IPS-20b (cell line): ENCODE results near the gene BRD8.

Source experiments
- H3K27ac ChIP-seq: one replicate; pipeline ENCODE4 v1.5.1; 2013; ENCODE audit warnings: low read length
- H3K27me3 ChIP-seq: 2 replicates; pipeline ENCODE4 v1.6.1; 2013; ENCODE audit warnings: mild to moderate bottlenecking, low read length, inconsistent platforms; ENCODE audit not compliant: insufficient read depth
- H3K36me3 ChIP-seq: 2 replicates; pipeline ENCODE4 v1.6.1; 2013; ENCODE audit warnings: low read depth, mild to moderate bottlenecking, inconsistent platforms, low read length, moderate library complexity; ENCODE audit not compliant: insufficient read depth
- H3K4me1 ChIP-seq: 2 replicates; pipeline ENCODE4 v1.6.1; 2013; ENCODE audit warnings: mild to moderate bottlenecking, control low read depth, inconsistent platforms, low read length, moderate library complexity; ENCODE audit not compliant: insufficient read depth
- H3K4me3 ChIP-seq: 2 replicates; pipeline ENCODE4 v1.5.1; 2013; ENCODE audit warnings: mild to moderate bottlenecking, low read length, inconsistent platforms
- H3K9ac ChIP-seq: 2 replicates; pipeline ENCODE4 v1.6.1; 2013; ENCODE audit warnings: low read depth, mild to moderate bottlenecking, inconsistent platforms, low read length, moderate library complexity
- H3K9me3 ChIP-seq: 2 replicates; pipeline ENCODE4 v1.6.1; 2013; ENCODE audit warnings: mild to moderate bottlenecking, low read depth, low read length, inconsistent platforms; ENCODE audit not compliant: insufficient read depth

BRD8 gene

DNA sequence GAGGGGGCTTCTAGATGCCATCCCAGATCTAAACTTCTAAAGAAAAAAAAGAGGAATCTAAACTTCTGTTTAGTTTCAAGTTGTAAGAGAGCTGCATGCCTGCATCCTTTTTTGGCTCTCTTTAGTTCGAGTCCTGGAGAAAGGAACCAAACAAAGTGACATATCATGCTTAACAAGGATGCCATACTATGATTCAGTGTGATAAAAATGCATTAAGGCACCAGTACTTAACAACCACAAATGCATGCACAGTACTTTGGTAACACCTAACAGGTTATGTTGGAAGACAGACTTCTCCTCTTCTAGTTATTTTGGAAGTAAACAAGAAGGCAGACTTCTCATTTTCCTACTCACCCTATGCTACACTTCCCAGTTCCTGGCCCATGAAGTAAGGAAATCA, 66.5 kb downstream of the BRD8 start:
- Histone ChIP-seq H3K4me3 (no peak overlapping the region), H3K27ac (no peak overlapping the region), H3K4me1 (peaks cover 10% of the 10 kb centered on the region; the same call in 1 of the 2 replicates), H3K36me3 (no peaks in the 10 kb centered on the region), H3K27me3 (no peaks in the 10 kb centered on the region), H3K9me3 (no peaks in the 10 kb centered on the region), H3K9ac (no peak overlapping the region)

DNA sequence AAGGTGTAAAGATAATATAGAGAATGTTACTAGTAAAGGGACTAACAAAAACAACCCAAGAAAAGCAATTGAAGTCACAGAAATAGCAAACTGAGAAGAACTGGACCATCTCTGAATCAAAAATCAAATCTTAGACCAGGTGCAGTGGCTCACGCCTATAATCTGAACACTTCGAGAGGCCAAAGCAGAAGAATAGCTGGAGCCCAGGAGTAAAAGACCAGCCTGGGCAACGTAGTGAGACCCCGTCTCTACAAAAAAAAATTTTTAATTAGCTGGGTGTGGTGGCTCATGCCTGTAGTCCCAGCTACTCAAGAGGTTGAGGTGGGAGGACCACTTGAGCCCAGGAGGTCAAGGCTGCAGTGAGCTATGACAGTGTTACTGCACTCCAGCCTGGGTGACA, 67.2 kb downstream of the BRD8 start:
- H3K4me1 ChIP-seq: peaks cover 10% of the 10 kb centered on the region; the same call in 1 of the 2 replicates
- H3K27ac ChIP-seq: no peak overlapping the region
- H3K4me3 ChIP-seq: no peak overlapping the region
- H3K27me3 ChIP-seq: no peaks in the 10 kb centered on the region
- H3K9ac ChIP-seq: no peak overlapping the region
- H3K9me3 ChIP-seq: no peaks in the 10 kb centered on the region
- H3K36me3 ChIP-seq: no peaks in the 10 kb centered on the region

DNA sequence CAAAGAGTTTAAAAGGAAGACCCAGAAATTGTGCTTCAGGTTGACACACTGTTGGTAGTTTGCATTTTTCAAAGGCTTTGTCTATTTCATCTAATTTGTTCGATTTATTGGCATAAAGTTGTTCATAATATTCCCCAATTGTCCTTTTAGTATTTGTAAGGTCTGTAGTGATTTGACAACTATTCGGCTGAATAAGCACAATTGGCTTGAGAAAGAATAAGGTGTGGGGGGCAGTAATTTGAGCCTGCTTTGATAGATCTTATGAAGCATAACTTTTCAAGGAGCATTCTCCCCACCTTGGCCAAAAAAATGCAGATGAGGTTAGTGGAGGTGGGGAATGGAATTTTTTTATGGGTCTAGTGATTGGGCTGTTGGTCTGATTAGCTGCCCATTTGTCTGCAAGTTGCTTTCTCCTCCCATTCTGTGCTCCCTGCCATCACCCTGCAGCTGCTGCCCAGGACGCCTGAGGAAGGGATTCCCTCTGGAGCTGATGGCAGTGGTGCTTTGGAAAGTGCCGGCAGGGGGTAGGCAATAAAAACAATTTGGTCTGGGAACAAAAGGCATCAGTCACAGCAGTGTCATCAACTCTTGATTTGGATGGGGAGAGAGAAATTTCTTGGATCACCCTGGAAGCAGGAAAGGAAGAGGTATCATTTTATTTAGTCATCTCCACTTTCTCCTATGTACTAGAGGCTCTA, 68.0 kb downstream of the BRD8 start:
- no peaks in the 10 kb centered on the region for H3K36me3 ChIP-seq
- H3K4me3 ChIP-seq: no peak overlapping the region
- peaks cover 10% of the 10 kb centered on the region; the same call in 1 of the 2 replicates for H3K4me1 ChIP-seq
- no peaks in the 10 kb centered on the region for H3K27me3 ChIP-seq
- H3K27ac ChIP-seq: no peak overlapping the region
- no peaks in the 10 kb centered on the region for H3K9me3 ChIP-seq
- no peak overlapping the region for H3K9ac ChIP-seq

DNA sequence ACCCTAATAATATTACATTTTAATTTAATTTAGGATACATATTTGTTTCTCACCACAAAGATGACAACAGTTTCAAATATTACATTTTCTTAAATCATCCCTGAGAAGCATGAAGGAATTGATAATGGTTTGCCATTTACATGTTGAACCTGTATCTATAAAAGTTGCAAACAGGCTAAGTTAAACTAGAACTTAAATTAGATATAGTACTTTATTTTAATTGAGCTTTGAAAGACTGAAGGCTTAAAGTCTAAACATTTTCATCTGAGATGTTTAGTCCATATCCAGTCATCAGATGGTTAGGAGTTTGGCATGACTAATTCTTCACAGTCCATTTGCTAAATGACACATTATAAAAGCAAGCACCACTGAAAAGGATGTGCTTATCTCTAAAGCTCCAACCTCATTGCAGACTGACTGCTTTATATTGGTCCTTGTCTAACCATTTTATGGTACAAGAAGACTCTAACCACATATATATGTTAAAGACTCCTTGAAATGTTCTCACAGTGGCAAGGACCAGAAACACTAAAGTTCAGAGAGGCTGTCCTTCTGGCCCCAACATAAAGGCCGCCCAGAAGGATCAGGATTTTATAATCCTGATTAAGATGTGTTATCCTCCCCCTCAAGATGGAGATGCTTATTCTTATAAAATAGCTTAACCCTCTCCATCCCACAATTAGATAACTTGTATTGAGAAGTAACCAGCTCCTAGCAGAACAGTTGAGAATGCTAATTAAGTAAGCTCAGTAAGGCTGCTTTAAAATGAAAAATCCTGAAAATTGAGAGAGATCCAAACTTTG, 68.8 kb downstream of the BRD8 start:
- H3K9ac ChIP-seq: no peak overlapping the region
- no peaks in the 10 kb centered on the region for H3K9me3 ChIP-seq

DNA sequence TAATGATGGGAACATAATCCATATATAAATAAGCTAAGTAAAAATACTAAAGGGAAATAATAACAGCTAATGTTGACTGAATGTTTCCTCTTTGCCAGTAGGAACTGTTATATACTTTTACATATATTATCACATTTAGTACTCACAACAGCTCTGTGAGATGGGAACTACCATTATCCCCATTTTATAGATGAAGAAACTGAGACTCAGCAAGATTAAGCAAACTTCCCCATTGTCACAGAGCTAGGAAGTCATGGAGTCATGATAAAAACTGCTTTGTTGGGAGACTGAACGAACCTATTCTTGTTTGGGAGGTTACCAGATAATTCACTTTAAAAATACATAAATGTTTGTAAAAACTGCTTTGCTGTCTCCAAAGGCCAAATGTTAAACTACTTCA, 71.2 kb downstream of the BRD8 start:
- Histone ChIP-seq H3K4me1 (peaks cover 27% of the 10 kb centered on the region), H3K9ac (no peak overlapping the region), H3K27me3 (no peaks in the 10 kb centered on the region), H3K4me3 (no peak overlapping the region), H3K27ac (no peak overlapping the region), H3K36me3 (no peaks in the 10 kb centered on the region), H3K9me3 (no peaks in the 10 kb centered on the region)

More for the DNA sequence above, 68.8 kb downstream of the BRD8 start:
- no peaks in the 10 kb centered on the region for H3K36me3 ChIP-seq
- no peak overlapping the region for H3K4me3 ChIP-seq
- H3K27me3 ChIP-seq: no peaks in the 10 kb centered on the region
- peaks cover 10% of the 10 kb centered on the region; the same call in 1 of the 2 replicates for H3K4me1 ChIP-seq
- no peak overlapping the region for H3K27ac ChIP-seq

DNA sequence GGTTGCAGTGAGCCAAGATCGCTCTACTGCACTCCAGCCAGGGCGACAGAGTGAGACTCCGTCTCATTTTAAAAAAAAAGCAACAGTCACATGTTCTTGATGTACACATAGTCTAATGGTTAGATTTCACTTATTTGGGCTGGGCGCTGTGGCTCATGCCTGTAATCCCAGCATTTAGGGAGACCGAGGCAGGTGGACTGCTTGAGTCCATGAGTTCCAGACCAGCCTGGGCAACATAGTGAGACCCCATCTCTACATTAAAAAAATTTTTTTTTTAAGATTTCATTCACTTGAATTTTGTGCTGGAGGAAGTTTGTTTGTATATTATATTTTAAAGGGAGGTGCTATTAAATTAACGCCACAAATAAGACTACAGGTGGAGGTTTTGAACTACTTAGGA, 72.7 kb downstream of the BRD8 start:
- Histone ChIP-seq H3K9me3 (no peaks in the 10 kb centered on the region), H3K27ac (no peak overlapping the region), H3K27me3 (0 out of 2 replicates have a peak, but pooled peaks cover 7% of the 10 kb centered on the region), H3K4me3 (no peak overlapping the region), H3K36me3 (no peaks in the 10 kb centered on the region), H3K4me1 (peaks cover 26% of the 10 kb centered on the region), H3K9ac (no peak overlapping the region)

DNA sequence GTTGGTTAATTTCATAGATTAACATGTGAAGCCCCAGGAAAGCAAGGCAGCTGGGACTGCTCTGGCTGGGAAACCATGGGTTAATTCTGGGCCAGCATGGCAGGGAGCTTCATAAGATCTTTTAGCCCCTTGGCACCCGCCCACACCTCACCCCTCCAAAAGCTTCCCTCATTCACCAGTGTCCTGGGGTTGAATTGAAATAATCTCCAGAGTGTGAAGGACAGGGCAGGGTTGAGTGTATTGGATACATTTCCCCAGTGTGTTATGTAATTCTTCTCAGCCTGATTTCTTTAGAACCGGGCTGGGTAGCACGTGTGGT, 75.2 kb downstream of the BRD8 start:
- Histone ChIP-seq H3K27me3 (peaks cover 23% of the 10 kb centered on the region), H3K4me1 (peaks cover 16% of the 10 kb centered on the region), H3K4me3 (peak overlapping the region; percentile 40; the same call in 1 of the 2 replicates), H3K27ac (no peak overlapping the region), H3K9ac (no peak overlapping the region), H3K36me3 (no peaks in the 10 kb centered on the region), H3K9me3 (no peaks in the 10 kb centered on the region)

DNA sequence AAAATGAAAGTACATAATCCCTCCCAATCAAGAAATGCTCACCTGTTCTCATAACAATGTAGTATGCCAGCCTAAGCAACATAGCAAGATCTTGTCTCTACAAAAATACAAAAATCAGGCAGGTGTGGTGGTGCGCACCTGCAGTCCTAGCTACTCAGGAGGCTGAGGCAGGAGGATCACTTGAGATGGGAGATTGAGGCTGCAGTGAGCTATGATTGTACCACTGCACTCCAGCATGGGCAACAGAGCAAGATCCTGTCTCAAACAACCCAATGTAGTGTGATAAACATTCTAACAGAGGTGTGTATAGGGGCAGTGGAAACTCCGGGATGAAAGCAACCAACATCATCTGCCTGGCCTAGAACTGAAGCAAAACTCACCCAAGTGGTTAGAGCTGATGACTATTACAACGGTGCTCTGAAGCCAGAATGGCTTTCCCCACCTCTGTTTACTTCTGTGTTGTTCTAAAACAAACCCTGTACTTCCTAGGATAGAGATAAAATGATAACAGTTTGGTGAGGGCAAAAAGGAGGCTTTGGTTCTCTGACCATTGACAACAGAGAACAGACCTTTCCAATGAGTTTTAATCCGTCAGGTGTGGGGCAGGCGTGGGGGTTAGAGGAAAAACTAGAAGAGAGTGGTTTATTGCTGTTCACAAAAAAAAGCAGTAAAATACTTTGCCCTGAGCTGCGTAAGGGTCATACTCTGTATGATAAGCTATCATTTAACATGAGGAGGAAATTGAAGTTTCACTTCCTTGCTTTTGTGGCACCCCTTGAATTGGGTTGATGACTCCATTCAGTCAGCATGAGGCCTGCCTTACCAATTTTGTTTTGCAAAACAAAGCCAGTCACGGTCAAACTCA, 75.7 kb downstream of the BRD8 start:
- Histone ChIP-seq H3K4me1 (peaks cover 16% of the 10 kb centered on the region), H3K4me3 (peak overlapping the region; percentile 40; the same call in 1 of the 2 replicates), H3K27ac (no peak overlapping the region), H3K9me3 (no peaks in the 10 kb centered on the region), H3K36me3 (no peaks in the 10 kb centered on the region), H3K9ac (no peak overlapping the region), H3K27me3 (peaks cover 29% of the 10 kb centered on the region)

DNA sequence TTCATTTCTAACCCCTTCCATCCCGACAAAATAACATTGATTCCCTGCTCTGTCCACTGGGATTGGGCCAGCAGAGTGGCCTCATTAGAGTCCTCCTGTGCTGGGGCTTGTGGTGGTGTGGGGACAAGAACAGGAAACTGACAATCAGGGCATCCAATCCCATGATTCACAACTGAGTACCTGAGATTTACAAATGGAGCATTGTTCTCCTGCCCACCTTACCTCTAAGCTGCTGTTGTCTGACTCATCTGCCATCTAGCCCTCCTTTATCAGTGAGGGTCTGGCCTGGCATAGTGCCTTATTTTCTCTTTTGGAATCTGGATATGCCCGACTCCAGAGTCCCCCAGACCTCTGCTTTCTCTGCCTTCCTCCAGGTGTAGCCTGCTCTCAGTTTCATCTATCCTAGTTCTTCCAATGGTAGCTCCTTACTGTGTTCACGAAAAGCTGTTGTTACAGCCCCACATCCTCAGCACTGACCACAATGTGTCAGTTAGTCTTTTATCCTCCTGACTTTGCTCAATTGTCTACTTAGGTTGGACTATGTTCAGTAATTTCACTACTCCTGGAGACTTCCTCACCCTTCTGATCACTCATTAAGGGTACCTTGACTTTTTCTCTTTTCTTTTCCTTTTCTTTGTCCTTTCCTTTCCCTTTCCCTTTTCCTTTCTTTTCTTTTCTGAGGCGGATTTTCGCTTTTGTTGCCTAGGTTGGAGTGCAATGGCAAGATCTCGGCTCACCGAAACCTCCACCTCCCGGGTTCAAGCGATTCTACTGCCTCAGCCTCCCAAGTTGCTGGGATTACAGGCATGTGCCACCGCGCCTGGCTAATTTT, 81.2 kb downstream of the BRD8 start:
- H3K4me1 ChIP-seq: peaks cover 42% of the 10 kb centered on the region
- no peak overlapping the region for H3K4me3 ChIP-seq
- H3K27me3 ChIP-seq: peaks cover 75% of the 10 kb centered on the region
- H3K9ac ChIP-seq: no peak overlapping the region
- no peaks in the 10 kb centered on the region for H3K36me3 ChIP-seq
- no peak overlapping the region for H3K27ac ChIP-seq
- H3K9me3 ChIP-seq: no peaks in the 10 kb centered on the region

DNA sequence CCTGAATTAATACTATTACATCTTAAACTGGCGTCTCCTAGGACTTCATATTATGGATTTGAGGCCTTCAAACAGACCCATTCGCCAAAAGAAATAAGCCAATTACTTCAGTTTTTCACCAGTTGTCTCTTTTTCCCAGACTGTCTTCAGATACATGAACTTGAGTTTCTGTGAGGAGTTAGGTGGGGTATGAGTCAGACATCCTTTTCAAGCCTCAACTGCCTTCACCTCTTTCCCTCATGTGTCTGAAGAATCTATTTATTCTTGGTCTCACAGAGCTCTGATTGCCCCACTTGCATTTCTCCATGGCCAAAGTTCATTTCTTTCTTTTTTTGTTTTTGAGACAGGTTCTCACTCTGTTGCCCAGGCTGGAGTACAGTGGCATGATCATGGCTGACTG, 82.1 kb downstream of the BRD8 start:
- Histone ChIP-seq H3K4me1 (peaks cover 47% of the 10 kb centered on the region), H3K9ac (no peak overlapping the region), H3K36me3 (no peaks in the 10 kb centered on the region), H3K9me3 (no peaks in the 10 kb centered on the region), H3K27ac (no peak overlapping the region), H3K27me3 (peaks cover 82% of the 10 kb centered on the region), H3K4me3 (no peak overlapping the region; the same call in 1 of the 2 replicates)
